ENCODE data around the gene SNX2.
"Not testable (repeated sequence)": the region's sequence is repeated elsewhere in the genome, so short reads cannot be mapped to it uniquely, and the experiment has no call there.

The SNX2 gene

DNA sequence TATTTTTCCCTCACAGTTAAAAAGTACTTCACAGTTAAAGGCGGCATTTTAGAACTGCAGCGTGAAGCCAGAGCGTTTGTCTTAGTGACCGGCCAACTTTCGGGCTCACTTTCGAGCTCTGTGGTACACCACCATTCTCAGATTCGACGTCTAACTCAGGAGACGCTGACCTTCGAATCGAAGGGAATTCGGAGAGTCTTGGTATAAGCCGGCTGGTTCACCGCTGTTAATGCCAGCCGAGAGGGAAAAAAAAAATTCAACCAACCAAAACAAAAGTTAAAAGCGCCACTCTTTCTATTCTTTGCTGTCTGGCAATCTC lies 70.0 kb downstream of the SNX2 start:
- DNase-seq, result no peak

DNA sequence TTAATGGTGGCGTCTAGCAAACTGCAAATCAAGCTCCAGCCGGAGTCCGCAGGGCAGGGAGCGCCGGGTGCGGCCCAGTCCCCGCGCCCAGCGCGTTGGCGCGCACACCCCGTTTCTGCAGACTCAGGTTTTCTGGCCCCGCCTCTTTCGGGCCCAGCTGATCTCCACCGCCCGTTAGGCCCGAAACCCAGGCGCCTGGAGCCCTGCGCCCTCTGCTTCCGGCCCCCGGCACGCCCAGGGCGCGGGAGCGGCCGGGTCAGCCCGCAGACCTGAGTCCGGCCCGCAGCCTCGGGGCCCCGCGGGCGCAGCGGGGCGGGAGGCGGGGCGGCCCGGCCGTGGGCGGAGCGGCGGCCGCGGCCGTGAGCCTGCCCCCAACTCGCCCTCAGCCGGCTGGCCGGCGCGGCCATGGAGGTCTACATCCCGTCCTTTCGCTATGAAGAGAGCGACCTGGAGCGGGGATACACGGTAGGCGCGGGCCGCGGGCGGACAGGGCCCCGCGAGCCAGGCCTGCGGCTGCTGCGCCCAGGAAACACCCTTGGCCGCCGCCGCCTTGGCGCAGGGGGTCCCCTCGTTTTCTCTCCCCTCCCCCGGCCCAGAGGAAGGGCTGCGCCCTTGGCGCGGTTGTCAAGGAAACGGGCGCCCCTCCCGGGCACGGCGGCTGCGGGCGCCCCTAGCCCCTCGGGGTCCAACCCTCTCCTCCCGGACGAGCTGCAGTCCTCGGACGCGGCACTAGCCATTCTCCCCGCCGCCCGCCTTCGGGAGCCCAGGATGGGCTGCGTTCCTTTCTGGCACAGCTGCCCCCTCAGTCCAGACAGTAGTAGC lies 70.6 kb downstream of the SNX2 start, which contains the start of gene SNX24:
SNX24 (plus strand) TSS at position 385 of the 822 bp plus-strand sequence; CDS start at position 406, 21 bp downstream.
- no peak for DNase-seq

DNA sequence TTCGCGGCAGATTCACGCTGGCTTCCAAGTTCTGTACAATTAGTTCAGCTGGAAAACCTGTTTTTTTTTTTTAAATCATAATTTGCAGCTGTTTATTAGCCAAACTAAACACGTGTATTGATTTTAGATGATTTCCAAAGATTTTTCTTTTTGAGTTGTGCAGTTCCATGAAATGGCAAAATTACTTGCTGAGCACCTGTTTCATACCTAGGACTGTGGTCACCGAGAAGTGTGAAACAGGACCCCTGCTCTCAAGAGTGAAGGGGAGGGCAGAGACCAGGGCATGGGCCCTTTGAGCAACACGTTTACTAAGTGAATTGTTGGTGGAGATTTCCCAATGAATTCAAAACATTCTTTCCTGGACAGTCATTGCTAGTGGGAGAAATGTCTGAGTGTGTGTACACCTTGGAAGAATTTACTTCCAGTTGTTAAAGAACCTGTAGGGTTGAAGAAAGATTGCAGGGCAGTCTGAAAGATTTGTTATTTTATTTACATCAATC lies 71.2 kb downstream of the SNX2 start:
- no peak for DNase-seq

DNA sequence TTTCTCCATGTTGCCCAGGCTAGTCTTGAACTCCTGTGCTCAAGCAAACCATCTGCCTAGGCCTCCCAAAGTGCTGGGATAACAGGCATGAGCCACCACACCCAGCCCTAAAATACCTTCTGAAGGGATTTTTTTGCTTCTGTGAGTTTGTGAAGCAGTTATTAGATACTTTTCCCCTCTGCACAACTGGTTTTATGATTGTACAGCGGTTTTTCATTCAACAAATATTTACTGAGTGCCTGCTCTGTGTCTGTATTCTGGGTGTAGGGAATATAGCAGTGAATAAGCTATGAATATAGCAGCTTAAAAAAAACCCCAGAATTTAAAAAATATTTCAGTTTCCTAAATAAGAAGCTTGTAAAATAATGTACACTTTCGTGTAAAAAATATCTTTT lies 72.8 kb downstream of the SNX2 start:
- DNase-seq, result no peak

DNA sequence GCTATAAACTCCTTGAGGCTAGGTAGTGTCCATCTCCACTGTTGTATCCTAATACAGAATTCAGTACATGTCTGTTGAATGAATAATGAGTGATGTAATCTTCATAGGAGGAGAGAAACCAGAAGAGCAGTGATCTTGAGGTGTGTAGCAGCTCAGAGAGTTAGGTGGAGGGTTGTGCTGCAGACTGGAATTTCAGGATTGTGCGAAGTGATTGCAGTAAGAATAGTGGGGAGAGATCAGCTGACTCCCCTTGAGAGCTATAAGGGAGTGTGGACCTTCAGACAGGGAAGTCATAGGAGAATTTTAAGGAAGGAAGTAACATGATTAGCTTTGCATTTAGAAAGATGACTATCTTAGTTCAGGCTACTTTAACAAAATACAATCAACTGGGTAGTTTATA lies 74.9 kb downstream of the SNX2 start:
- DNase-seq, result no peak

DNA sequence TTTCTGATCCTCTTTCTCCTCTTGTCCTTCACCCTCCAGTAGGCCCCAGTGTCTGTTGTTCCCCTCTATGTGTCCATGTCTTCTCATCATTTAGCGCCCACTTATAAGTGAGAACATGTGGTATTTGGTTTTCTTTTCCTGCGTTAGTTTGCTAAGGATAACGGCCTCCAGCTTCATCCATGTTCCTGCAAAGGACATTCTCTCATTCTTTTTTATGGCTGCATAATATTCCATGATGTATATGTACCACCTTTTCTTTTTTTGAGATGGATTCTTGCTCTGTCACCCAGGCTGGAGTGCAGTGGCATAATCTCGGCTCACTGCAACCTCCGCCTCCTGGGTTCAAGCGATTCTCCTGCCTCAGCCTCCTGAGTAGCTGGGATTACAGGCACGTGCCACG lies 82.7 kb downstream of the SNX2 start:
- not testable (repeated sequence) for DNase-seq

DNA sequence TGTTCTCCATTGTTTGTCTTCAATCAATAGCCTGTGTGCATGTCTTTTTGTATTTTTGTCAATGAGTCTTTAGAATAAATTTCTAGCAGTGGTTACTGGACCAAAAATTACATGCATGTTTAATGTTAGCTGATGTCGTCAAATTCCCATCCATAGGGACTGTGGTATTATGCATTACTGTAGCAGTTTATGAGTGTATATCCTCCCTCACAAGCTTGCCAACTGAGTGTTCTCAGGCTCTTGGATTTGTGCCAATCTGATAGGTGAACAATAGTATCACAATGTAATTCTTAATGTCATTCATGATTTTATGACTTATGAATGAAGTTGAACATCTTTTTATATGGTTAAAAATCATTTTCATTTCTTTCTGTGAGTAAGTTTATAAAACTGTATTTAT lies 83.6 kb downstream of the SNX2 start:
- DNase-seq, result no peak

DNA sequence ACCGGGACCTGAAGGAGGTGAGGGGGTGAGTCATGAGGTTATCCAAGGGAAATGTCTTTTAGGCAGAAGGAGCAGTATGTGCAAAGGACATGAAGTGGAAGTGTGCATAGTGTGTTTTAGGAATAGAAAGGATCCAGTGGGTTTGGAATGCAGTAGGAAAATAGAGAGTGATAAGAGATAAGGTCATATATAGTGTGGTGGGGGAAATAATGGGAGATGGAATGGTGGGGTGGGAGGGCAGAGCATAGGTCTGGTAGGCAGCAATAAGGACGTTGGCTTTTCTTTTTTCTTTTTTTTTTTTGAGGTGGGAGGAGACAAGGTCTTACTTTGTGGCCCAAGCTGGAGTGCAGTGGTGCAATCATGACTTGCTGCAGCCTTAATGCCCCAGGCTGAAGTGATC lies 88.4 kb downstream of the SNX2 start:
- no peak for DNase-seq

DNA sequence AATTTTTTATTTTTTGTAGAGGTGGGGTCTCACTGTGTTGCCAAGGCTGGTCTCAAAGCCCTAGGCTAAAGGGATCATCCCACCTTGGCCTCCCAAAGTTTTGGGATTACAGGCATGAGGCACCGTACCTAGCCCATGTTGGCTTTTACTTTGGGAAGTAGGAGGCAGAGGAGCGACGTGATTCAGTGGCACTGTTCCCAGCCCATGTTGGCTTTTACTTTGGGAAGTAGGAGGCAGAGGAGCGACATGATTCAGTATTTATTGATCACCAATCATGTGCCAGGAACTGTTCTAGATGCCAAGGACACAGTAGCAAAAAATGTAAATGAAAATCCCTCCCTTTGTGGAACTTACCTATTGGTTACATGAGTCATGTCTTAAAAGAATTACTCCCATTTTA lies 88.8 kb downstream of the SNX2 start:
- no peak for DNase-seq

DNA sequence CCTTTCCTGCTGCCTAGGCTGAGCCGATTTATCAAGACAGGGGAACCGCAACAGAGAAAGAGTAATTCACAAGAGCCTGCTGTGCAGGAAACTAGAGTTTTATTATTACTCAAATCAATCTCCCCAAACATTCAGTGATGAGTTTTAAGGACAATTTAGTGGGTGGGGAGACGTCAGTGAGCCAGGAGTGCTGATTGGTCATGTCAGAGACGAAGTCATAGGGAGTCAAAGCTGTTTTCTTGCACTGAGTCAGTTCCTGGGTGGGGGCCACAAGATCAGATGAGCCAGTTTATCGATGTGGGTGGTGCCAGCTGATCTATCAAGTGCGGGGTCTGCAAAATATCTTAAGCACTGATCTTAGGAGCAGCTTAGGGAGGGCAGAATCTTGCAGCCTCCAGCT lies 89.5 kb downstream of the SNX2 start:
- no peak for DNase-seq

DNA sequence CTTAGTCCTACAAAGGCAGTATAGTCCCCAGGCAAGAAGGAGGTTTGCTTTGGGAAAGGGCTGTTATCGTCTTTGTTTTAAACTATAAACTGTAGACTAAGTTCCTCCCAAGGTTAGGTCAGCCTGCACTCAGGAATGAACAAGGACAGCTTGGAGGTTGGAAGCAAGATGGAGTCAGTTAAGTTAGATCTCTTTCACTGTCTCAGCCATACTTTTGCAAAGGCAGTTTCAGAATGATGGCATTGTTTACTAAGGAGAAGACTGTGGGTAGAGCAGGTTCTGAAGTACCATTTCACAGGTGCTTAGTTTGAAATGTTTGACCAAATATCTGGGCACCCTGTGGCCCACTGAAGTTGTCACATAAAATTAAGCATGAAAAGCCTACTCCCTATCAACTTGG lies 90.0 kb downstream of the SNX2 start:
- no peak for DNase-seq

DNA sequence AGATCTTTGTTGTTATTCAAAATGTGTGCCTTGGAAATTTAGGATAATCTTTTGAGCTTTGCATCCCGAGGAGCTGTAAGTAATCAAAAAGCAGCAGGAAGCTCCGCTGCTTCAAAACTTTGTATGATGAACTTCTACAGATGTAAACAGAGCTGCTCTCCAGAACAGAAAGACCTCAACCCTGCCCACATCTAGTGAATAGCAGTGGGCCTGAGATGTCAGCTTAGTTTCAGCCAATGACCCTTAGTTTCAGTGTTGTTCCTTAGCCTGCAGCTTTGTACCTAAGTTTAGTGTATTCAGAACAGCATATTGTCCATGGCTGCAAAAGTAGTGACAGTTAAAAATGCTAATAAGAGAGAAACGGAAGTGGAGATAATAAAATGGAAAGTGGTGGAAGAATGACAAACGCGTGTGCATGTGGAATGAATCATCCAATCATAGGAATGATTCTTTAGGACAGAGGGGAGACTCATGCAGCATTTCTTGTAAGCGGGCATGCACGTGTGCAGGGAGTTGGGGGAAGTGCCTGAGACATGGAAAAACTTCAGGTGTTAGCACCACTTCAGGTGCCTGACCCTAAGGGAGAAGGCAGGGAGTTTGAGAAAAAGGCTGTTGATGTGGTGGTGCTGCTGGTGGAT lies 95.5 kb downstream of the SNX2 start:
- DNase-seq, result no peak

DNA sequence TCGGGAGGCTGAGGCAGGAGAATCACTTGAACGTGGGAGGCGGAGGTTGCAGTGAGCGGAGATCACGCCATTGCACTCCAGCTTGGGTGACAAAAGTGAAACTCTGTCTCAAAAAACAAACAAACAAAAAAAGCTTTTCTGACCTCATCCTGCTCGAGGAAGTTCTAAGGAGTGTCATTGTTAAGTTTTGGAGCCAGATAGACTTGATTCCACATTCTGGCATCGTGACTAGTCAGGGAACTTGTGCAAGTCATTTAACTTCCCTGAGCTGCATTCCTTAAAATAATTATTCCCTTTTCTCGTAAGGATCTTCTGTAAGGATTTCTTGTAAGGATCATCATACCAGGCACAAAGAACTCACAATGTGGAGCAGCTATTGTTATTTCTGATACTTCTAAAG lies 96.8 kb downstream of the SNX2 start:
- no peak for DNase-seq

DNA sequence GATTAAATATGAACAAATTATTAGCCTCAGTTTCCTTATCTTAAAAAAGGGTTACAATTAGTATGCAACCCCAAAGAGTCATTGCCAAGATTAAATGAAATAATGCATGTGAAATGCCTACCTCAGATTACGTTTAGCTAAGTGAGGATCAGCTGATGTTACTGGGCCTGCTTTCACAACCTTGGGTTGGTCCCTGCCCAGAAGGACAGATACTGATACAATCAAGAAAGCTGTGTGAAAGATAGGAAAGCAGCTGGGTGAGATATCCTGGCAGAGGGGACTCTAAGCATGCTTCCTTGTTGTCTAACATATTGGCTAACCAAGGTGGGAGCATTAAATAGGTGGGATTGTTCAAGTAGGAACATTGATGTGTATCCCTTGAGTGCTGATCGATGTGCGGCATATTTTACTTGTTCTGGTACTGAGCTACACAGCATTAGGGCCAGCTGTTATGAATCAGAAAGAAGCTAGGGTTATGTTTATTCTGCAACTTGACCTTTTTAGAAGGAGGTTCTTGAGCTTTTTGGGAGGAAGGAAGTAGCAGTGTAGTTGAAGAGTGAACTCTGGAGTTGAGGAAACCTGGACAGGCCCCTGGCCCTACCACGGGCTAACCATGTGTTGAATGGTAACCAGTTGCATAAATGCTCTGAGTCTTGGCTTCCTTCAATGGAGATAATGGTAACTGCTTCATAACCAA lies 99.4 kb downstream of the SNX2 start:
- no peak for DNase-seq

DNA sequence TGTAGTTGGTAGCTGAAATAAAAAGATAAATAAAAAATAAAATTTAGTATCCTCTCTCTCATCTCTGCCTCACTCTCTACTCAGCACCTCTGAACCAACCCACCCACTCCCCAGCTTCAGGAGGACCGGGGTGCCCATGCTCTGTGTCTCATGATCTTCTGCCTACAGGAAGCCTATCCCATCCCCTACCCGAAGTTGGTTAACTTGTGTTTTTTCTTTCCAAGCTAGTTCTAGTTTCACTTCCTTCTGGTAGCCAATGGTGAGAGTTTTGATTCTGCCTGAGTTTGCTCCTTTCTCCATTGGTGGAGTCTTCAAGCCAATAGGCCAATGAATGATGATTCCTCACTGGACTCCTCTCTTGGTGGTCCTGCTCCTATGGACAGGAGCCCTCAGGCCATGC lies 102.6 kb downstream of the SNX2 start:
- DNase-seq, result no peak

DNA sequence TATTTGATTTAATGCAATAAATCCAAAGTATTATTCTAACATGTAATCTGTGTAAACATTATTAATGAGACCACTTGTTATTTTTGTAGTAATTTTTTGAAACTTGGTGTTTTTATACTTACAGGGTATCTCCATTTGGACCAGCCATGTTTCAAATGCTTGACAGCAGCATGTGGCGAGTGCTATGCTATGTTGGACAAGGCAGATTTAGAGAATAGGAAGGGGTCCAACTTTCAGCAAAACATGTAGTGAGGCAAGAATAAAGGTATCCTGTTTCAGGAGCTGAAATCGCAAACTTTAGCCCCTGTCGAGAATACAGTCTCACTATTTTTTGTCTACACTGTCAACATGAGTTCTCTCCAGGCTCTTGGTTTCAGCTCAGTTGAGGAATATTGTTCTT lies 104.2 kb downstream of the SNX2 start:
- no peak for DNase-seq
